MM.1S (cell line): Measurements from ENCODE around the gene TMEM186.
"Not testable (repeated sequence)": the region's sequence is repeated elsewhere in the genome, so short reads cannot be mapped to it uniquely, and the experiment has no call there.

ENCODE experiments used
- DNase-seq: peaks from one replicate; pipeline ENCODE4 v3.0.0-alpha.2; 2015
- H2AFZ ChIP-seq: fragments of 300-600 bp; sonication (generic); 2 replicates; pipeline ENCODE4 v1.6.0; 2016; ENCODE audit warnings: antibody characterized with exemption, low read length
- H3F3A ChIP-seq: fragments of 300-600 bp; sonication (generic); 2 replicates; pipeline ENCODE4 v1.6.1; 2016; ENCODE audit warnings: mild to moderate bottlenecking, antibody characterized with exemption, low read length, moderate library complexity, mixed read lengths; ENCODE audit not compliant: insufficient read depth
- H3K27ac ChIP-seq: fragments of 300-600 bp; sonication (generic); 2 replicates; pipeline ENCODE4 v1.5.1; 2016; ENCODE audit warnings: mild to moderate bottlenecking, low read length
- H3K27me3 ChIP-seq: fragments of 300-600 bp; sonication (generic); replicated peaks from 2 replicates; pipeline ENCODE4 v1.6.0; 2016; ENCODE audit warnings: low read length; ENCODE audit not compliant: insufficient read depth
- H3K36me3 ChIP-seq: fragments of 300-600 bp; sonication (generic); replicated peaks from 2 replicates; pipeline ENCODE4 v1.6.1; 2016; ENCODE audit warnings: mild to moderate bottlenecking, low read length, mixed read lengths; ENCODE audit not compliant: insufficient read depth
- H3K4me1 ChIP-seq: fragments of 300-600 bp; sonication (generic); 2 replicates; pipeline ENCODE4 v1.6.1; 2016; ENCODE audit warnings: low read length, mixed read lengths
- H3K4me2 ChIP-seq: fragments of 300-600 bp; sonication (generic); 2 replicates; pipeline ENCODE4 v1.6.0; 2016; ENCODE audit warnings: low read depth, low read length
- H3K4me3 ChIP-seq: fragments of 300-600 bp; sonication (generic); 2 replicates; pipeline ENCODE4 v1.5.1; 2016; ENCODE audit warnings: low read length, mixed read lengths
- H3K79me2 ChIP-seq: fragments of 300-600 bp; sonication (generic); 2 replicates; pipeline ENCODE4 v1.6.1; 2016; ENCODE audit warnings: mixed run types, low read length, mixed read lengths
- H3K9ac ChIP-seq: fragments of 300-600 bp; sonication (generic); 2 replicates; pipeline ENCODE4 v1.6.1; 2016; ENCODE audit warnings: low read length, mixed read lengths
- H3K9me2 ChIP-seq: fragments of 300-600 bp; sonication (generic); replicated peaks from 2 replicates; pipeline ENCODE4 v1.6.1; 2016; ENCODE audit warnings: mild to moderate bottlenecking, low read length, mixed read lengths; ENCODE audit not compliant: insufficient read depth
- H3K9me3 ChIP-seq: fragments of 300-600 bp; sonication (generic); replicated peaks from 2 replicates; pipeline ENCODE4 v1.6.1; 2016; ENCODE audit warnings: mild to moderate bottlenecking, low read length, mixed read lengths; ENCODE audit not compliant: insufficient read depth
- H4K20me1 ChIP-seq: fragments of 300-600 bp; sonication (generic); 2 replicates; pipeline ENCODE4 v1.6.1; 2016; ENCODE audit warnings: mild to moderate bottlenecking, low read length, moderate library complexity, mixed read lengths; ENCODE audit not compliant: insufficient read depth
- EZH2 ChIP-seq: fragments of 300-600 bp; sonication (generic); optimal IDR thresholded peaks from 2 replicates; pipeline ENCODE3; 2017; ENCODE audit warnings: low read depth, mild to moderate bottlenecking, antibody characterized with exemption, low read length, mixed read lengths
- EZH2phosphoT487 ChIP-seq: fragments of 300-600 bp; sonication (generic); IDR thresholded peaks from 2 replicates; pipeline ENCODE4 v1.6.1; 2018; ENCODE audit warnings: antibody characterized with exemption, low read length
- TF ChIP-seq, protein P1 (sequence below): fragments of 300-600 bp; sonication (generic); IDR thresholded peaks from 2 replicates; pipeline ENCODE4 v1.5.1; 2016; ENCODE audit warnings: antibody characterized with exemption, low read length, mixed read lengths

TMEM186 gene

DNA sequence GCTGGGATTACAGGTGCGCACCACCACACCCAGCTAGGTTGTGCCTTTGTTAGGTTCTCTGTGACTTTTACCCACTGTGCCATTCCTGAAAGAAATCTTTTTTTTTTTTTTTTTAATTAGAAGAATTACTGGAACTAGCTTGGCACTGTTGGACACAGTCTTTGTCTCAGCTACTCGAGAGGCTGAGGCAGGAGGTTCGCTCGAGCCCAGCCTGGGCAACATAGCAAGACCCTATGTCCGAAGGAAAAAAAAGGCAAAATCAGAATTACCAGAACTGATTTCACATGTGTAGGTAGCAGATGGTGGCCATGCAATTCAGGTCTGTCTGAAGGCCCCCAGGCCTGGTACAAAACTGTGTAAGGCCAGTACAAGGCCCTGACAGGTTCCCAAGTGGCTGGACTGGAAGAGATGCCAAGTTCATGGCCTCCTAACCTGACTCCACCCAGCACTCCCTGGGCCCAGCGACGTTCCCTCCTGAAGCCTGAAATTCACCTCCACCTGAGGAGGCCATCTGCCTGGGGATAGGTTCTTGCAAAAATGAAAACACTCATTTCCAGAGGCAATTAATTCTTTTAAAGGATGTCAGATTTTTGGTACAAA is 48.4 kb upstream of the TMEM186 start:
- Histone ChIP-seq H2AFZ (no peak overlapping the region), H3K9me2 (no peaks in the 10 kb centered on the region), H3K9me3 (no peaks in the 10 kb centered on the region), H3K27me3 (no peaks in the 10 kb centered on the region), H3F3A (0 out of 2 replicates have a peak, but pooled peaks cover 3% of the 10 kb centered on the region), H4K20me1 (peaks cover 10% of the 10 kb centered on the region; the same call in 1 of the 2 replicates), H3K4me1 (no peaks in the 10 kb centered on the region), H3K4me2 (no peak overlapping the region), H3K36me3 (no peaks in the 10 kb centered on the region; the same call in none of the 2 replicates), H3K9ac (no peak overlapping the region), H3K27ac (no peak overlapping the region), H3K79me2 (peaks cover 32% of the 10 kb centered on the region), H3K4me3 (no peak overlapping the region)
- TF ChIP-seq, protein P1, sequence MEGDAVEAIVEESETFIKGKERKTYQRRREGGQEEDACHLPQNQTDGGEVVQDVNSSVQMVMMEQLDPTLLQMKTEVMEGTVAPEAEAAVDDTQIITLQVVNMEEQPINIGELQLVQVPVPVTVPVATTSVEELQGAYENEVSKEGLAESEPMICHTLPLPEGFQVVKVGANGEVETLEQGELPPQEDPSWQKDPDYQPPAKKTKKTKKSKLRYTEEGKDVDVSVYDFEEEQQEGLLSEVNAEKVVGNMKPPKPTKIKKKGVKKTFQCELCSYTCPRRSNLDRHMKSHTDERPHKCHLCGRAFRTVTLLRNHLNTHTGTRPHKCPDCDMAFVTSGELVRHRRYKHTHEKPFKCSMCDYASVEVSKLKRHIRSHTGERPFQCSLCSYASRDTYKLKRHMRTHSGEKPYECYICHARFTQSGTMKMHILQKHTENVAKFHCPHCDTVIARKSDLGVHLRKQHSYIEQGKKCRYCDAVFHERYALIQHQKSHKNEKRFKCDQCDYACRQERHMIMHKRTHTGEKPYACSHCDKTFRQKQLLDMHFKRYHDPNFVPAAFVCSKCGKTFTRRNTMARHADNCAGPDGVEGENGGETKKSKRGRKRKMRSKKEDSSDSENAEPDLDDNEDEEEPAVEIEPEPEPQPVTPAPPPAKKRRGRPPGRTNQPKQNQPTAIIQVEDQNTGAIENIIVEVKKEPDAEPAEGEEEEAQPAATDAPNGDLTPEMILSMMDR: no peak
- TF ChIP-seq EZH2 (no peak), EZH2phosphoT487 (no peak)
- no peak for DNase-seq

DNA sequence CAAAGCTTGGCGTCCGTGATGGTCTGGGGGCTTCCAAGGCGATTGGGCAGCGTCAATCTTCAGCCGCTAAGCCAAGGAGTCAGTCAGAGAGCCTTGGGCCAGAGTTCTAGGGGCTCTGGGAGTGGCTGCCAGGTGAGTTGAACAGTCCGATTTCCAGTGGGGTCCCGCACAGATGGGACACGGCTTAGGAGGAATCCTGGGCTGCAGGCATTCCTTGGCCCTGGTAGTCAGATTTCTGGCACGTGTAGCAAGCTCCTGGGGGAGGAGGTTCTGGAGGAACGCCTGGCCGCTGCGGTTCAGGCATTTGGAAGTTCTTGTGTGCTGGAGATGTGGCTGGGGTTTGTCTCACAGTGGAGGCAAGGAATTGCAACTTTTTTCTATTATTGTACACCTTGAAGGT is 45.9 kb upstream of the TMEM186 start:
- H3K4me3 ChIP-seq, H3K27ac ChIP-seq, DNase-seq, H3K9me3 ChIP-seq, H3K9ac ChIP-seq, H3K4me2 ChIP-seq, H3F3A ChIP-seq, H3K9me2 ChIP-seq, H4K20me1 ChIP-seq, H3K27me3 ChIP-seq, H2AFZ ChIP-seq, H3K36me3 ChIP-seq, H3K4me1 ChIP-seq: not testable (repeated sequence)
- peaks cover 44% of the 10 kb centered on the region for H3K79me2 ChIP-seq

DNA sequence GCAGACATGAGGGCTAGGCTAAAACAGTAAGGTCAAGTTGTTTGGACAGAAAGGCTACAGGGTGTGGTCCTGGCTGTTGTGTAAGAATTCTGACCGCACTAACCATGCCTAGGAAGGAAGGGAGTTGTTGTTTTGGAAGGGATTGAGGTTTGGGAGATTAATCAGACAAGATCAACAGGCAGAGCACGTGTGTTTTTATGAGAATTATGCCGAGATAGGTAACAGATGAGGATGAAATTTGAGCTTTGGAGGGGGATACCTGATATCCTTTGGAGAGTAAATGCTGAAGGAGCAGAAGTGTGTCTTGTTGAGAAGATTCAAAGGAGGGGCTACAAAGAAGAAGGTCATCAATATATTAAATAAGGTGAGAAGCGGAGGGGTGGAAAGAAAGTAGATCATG is 44.6 kb upstream of the TMEM186 start:
- not testable (repeated sequence) for H3K9me3 ChIP-seq, H3K4me3 ChIP-seq, H3F3A ChIP-seq, H4K20me1 ChIP-seq, DNase-seq, H3K9ac ChIP-seq, H3K27ac ChIP-seq, H3K9me2 ChIP-seq, H3K27me3 ChIP-seq, H3K36me3 ChIP-seq, H3K4me2 ChIP-seq, H2AFZ ChIP-seq, H3K4me1 ChIP-seq
- peaks cover 39% of the 10 kb centered on the region for H3K79me2 ChIP-seq

DNA sequence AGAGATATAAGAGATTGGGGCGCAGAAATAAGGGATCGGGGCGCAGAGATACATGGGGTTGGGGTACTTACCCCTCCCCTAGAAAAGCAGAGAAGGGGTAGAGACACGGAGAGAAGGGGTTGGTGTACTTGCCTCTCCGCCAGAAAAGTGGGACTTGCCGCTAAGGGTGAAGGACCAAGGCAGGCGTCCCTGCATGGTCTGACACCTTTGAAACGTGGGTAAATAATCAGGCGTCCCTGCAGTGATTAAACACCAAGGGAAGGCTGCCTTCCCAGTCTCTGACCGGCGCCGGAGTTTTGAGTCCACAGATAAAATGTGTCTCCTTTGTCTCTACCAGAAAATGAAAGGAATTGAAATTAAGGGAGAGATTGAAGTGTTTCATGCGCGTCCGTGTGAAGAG is 40.2 kb upstream of the TMEM186 start:
- H3K9me3 ChIP-seq, DNase-seq, H3K27ac ChIP-seq, H3K9me2 ChIP-seq, H3K4me2 ChIP-seq, H3K9ac ChIP-seq, H3K27me3 ChIP-seq, H4K20me1 ChIP-seq, H3F3A ChIP-seq, H3K36me3 ChIP-seq, H3K4me1 ChIP-seq, H2AFZ ChIP-seq, H3K4me3 ChIP-seq: not testable (repeated sequence)
- peaks cover 30% of the 10 kb centered on the region for H3K79me2 ChIP-seq

DNA sequence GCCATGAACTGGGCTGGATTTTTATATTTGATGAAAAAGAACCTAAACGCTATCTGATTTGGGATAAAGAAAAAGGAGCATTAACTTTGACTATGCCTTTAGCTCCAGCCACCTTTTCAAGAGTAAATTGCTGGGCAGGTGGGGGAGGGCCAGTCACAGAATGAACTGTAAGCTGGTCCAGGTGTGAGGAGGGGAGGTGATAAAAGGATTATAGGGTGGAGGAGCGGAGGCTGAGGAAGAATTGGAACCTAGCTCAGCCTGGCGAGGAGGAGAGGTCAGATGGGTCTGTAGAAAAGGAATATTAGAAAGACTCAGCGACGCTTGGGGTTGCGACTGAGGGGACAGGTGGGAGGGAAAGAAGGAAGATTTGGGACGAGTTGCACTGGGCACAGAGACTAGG is 39.4 kb upstream of the TMEM186 start:
- peaks cover 38% of the 10 kb centered on the region for H3K79me2 ChIP-seq
- not testable (repeated sequence) for H3K9me3 ChIP-seq, H3K4me2 ChIP-seq, H3F3A ChIP-seq, H3K27ac ChIP-seq, H2AFZ ChIP-seq, H3K9ac ChIP-seq, DNase-seq, H3K36me3 ChIP-seq, H4K20me1 ChIP-seq, H3K27me3 ChIP-seq, H3K4me3 ChIP-seq, H3K9me2 ChIP-seq, H3K4me1 ChIP-seq
